ENCODE measurements around the gene MARS1.

DNA sequence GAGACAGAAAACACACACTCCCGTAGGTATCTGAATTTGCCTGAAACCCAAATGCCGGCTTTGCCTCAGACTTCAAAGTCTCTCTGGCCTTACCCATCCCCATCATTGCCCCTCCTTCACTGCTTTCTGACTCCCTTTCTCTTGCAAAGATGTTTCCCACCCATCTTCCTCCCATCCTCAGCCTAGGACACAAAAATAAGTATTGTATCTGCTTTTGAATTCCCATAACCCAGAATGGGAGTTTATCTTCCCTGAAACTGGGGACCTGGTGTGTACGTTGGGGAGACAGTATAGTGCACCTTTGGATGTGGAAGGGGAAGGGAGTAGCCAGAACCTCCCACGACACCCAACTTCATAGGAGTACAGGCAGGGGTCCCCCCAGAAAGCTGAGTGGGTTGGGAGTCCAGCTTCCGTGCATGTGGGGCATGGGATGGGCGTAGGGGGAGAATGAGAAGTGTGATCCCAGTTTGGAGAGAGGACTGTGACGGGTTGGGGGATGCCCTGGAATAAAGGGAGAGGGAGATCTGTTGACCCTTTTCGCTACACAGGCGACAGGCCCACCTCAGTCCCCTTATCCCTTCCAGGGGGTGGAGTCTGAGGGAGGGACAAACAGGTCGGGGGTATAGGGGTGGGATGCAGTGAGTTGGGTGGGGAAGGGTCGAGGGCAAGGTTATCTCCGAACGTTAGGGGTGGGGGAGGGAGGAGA, 61.5 kb downstream of the MARS1 start:
- TF ChIP-seq ZNF623 (tag by site-specific recombination; IDR thresholded peaks at IDR 0.05) = no peak
- no peak for TF ChIP-seq ZNF747 (tag by site-specific recombination; IDR thresholded peaks at IDR 0.05)
- no peak for TF ChIP-seq ZNF707 (tag by site-specific recombination; IDR thresholded peaks at IDR 0.05)
- TF ChIP-seq, protein P1, sequence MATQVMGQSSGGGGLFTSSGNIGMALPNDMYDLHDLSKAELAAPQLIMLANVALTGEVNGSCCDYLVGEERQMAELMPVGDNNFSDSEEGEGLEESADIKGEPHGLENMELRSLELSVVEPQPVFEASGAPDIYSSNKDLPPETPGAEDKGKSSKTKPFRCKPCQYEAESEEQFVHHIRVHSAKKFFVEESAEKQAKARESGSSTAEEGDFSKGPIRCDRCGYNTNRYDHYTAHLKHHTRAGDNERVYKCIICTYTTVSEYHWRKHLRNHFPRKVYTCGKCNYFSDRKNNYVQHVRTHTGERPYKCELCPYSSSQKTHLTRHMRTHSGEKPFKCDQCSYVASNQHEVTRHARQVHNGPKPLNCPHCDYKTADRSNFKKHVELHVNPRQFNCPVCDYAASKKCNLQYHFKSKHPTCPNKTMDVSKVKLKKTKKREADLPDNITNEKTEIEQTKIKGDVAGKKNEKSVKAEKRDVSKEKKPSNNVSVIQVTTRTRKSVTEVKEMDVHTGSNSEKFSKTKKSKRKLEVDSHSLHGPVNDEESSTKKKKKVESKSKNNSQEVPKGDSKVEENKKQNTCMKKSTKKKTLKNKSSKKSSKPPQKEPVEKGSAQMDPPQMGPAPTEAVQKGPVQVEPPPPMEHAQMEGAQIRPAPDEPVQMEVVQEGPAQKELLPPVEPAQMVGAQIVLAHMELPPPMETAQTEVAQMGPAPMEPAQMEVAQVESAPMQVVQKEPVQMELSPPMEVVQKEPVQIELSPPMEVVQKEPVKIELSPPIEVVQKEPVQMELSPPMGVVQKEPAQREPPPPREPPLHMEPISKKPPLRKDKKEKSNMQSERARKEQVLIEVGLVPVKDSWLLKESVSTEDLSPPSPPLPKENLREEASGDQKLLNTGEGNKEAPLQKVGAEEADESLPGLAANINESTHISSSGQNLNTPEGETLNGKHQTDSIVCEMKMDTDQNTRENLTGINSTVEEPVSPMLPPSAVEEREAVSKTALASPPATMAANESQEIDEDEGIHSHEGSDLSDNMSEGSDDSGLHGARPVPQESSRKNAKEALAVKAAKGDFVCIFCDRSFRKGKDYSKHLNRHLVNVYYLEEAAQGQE (tag by site-specific recombination; IDR thresholded peaks at IDR 0.05) = no peak
